NK-92 (cell line): ENCODE measurements around the gene ZNF629.
A peak's percentile ranks its signal among the peaks of the same experiment; 100 is the strongest.

Experiments used
- DNase-seq: peaks from one replicate; lab custom pipeline; 2025; ENCODE audit not compliant: unreplicated experiment; lab: John Stamatoyannopoulos, UW

Gene ZNF629

GRCh38 chr16:30767767-30768465, 19.1 kb downstream of the ZNF629 start:
- no peak for DNase-seq

DNA sequence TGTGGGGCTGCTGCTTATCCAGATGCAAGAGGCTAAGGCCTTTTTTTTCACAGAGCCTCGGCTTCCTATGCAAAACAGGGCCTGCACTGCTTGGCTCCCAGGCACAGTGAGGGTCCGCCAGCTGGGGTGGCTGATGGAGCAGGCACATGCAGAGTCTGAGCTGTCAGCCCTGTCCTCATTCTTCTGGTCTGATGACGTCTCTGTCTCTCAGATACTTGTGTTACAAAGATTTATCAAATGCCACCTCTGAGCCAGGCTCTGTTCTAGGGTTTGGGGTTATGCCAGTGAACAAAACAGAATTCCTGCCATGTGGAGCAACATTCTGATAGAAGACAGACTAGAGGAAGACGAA, 20.1 kb downstream of the ZNF629 start:
- no peak for DNase-seq

DNA sequence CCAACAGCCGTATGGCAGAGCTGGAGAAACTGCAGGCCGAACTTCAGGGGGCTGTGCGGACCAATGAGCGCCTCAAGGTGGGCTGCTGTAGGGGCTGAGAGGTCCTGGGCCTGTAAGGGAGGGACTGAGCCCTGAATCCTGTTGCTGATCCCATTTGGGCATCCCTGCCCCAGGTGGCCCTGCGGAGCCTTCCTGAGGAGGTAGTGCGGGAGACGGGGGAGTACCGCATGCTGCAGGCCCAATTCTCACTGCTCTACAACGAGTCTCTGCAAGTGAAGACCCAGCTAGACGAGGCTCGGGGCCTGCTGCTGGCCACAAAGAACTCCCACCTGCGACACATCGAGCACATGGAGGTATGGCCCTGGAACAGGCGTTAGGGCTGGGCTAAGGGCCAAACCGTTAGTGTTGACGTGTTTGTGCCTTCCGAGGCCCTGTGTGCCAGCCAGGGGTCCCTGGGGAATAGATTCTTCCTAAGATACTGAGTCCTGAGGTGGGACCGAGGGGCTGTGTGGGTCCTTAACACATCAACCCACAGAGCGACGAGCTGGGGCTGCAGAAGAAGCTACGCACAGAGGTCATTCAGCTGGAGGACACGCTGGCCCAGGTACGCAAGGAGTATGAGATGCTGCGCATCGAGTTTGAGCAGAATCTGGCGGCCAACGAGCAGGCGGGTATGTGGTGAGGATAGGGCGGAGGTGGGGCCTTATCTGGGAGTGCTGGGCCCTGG, 20.6 kb downstream of the ZNF629 start:
- DNase-seq: no peak

DNA sequence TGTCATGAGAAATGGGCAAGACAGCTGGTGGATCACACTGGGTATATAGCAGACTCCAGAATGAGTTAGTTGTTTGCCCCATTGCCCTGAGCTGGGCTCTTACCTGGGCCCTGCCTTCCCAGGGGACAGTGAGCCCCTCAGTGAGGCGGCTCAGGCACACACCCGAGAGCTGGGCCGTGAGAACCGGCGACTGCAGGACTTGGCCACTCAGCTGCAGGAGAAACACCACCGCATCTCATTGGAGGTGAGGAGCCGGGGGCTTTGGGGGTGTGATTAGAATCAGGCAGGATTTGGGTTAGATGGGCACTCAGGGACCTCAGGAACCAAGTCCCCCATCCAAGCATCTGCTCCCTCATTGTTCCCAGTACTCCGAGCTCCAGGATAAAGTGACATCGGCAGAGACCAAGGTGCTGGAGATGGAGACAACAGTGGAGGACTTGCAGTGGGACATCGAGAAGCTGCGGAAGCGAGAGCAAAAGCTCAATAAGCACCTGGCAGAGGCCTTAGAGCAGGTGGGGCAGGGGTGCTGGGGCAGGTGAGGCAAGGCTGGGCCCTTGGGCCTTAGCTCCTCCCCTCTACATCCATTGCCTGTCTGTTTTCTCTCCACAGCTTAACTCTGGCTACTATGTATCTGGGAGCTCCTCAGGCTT, 22.1 kb downstream of the ZNF629 start:
- no peak for DNase-seq

- no peak for DNase-seq
Observed at GRCh38 chr16:30764086-30764485, 22.9 kb downstream of the ZNF629 start.

- DNase-seq: no peak
Observed at GRCh38 chr16:30762991-30763725, 23.8 kb downstream of the ZNF629 start.

GRCh38 chr16:30761928-30762902, 24.8 kb downstream of the ZNF629 start, which contains the start of the genes CFAP119 and RNF40:
Gene CFAP119 (minus strand): TSS chr16:30762062. CDS start chr16:30761748, 314 bp downstream.
Gene RNF40 (plus strand): TSS chr16:30762322. CDS start chr16:30762546, 224 bp downstream.
- DNase-seq: peak; percentile 59

GRCh38 chr16:30761427-30761927, 25.5 kb downstream of the ZNF629 start:
- no peak for DNase-seq

DNA sequence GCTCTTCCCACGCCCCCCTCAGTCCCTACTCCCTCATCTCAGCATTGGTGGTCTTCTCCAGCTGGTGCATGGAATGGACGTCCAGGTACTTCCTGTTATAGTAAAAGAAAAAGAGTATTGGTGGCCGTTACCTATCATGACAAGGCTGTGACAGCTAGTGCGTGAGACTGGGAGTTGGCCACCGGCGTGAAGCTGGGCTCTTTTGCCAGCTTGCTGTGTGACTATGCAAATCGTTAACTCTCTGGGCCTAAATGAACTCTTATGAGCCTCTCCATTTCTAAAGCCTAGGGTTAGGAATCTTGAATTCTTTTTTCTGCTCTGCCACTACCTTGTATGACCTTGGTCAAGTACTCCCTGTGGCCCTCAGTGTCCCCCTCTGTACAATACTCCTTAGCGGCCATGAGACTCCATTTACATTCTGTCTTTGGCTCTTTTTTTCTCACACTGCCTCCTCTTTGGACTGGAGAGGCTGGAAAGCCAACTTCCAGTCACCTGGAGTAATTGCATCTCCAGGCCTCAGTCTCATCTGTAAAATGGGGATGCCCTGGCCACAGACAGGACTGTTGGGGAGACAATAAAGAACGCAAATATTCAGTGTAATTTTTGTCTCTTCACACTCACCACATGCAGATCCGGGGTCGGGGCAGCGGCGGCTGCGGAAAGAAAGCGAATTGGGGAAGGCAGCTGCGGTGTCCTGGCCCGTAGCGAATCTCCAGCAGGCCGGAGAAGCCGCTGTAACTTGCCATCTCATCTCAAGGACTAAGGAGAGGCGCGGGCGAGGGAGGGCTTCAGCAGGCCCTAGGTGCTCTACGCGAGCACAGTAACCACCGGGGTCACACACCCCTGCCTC, 26.2 kb downstream of the ZNF629 start:
- no peak for DNase-seq

DNA sequence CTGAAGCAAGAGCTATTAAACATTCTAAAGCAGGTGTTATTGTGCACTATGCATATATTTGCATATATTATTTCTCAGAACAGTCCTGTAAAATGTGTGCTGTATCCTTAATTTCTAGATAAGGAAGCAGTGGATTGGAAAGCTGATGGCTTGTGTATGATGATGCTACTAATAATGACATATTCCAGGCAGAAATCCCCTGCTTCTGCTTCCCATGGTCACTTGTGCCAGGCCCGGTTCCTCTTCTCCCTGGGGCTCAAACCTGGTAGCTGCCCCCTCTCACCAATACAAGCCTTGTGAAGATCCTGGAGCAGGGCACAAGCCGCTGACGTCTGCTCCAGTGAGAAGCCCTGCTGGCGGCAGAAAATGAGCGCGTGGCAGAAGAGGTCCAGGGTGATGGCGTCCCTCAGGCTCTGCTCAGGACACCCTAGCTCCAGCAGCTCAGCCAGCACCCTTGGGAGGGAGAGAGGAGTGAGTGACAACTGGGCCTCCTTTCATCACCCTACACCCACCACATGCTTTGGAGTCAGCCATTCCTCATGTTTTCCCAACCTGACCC, 26.9 kb downstream of the ZNF629 start:
- DNase-seq: no peak

DNA sequence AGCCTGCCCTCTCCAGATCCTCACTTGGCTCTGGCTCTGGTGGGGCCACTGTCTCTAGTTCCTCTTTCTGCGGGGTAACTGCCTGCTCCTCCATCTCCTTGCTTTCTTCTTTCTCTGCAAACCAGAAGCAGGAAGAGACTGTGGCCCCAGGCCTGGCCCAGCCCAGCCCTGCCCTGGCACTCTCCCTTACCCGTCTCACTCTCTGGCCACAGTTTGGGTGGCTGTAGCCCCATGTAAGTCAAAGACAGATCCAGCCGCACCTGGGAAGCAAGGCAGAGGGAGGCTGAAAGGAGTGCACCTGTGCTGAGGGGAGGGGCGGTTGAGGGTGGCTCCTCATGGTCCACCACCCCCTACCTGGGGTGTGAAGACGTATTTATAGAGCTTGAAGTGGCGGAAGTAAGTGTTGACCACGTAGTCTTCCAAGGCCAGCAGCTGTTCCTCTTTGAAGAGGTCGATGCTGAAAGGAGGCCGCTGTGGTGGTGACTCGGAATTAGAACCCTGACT, 28.0 kb downstream of the ZNF629 start:
- DNase-seq: no peak

GRCh38 chr16:30757316-30757715, 29.7 kb downstream of the ZNF629 start:
- DNase-seq: no peak

DNA sequence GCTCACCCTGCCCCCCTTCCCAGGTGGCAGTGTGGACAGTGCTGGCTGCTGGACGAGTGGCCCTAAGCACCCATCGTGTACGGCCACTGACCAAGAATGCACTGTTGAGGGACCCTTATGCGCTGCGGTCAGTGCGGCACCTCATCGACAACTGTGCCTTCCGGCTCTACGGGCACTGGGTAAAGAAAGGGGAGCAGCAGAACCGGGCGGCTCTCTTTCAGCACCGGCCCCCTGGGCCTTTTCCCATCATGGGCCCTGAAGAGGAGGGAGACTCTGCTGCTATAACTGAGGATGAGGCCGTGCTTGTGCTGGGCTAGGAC, 30.3 kb downstream of the ZNF629 start:
- DNase-seq: no peak

DNA sequence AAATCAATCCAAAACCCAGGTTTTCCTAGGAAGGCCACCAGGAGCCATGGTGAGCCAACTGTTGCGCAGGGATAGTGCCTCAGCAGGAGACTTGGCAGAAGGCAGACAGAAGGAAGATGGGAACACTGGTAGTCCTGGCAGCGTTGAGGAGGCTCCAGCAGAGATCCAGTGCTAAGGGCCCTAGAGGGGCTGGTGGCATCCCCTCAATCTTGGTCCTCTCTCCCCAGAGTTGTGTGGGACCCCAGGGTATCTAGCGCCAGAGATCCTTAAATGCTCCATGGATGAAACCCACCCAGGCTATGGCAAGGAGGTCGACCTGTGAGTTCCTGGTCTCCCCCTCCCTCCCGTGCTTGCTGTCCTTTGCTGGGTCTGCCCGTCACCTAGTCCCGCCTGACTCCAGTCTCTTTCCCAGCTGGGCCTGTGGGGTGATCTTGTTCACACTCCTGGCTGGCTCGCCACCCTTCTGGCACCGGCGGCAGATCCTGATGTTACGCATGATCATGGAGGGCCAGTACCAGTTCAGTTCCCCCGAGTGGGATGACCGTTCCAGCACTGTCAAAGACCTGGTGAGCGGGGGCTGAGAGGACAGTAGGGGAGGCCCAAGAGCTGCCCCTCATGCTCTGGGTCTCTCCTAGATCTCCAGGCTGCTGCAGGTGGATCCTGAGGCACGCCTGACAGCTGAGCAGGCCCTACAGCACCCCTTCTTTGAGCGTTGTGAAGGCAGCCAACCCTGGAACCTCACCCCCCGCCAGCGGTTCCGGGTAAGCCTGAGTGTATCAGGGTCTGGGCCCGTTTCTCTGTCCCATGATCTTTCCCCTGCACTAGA, 30.8 kb downstream of the ZNF629 start:
- DNase-seq: no peak

GRCh38 chr16:30753596-30753995, 33.4 kb downstream of the ZNF629 start:
- DNase-seq: no peak

- no peak for DNase-seq
Observed at GRCh38 chr16:30750876-30751465, 36.0 kb downstream of the ZNF629 start.

GRCh38 chr16:30750201-30750600, 36.8 kb downstream of the ZNF629 start:
- DNase-seq: no peak
